ENCODE results near the gene CFAP58.

GRCh38 chr10:104433669-104434068, 80.0 kb downstream of the CFAP58 start:
- TF ChIP-seq CTCF (IDR thresholded peaks at IDR 0.05; ENCODE audit: low read depth, low read length, missing input control) (no peak), EGR1 (IDR thresholded peaks at IDR 0.05; ENCODE audit: low read depth in 2 of 2) (no peak), YY1 (IDR thresholded peaks at IDR 0.05) (no peak), ATF3 (IDR thresholded peaks at IDR 0.05) (no peak)

Data from liver (tissue), 3 donors.